SK-N-SH (cell line): ENCODE results near the gene PPP1R8. TPM values are rescaled to one million over a fixed set of nuclear protein-coding genes. Genes with fewer than 3 reads are reported as not detected.

Source experiments
- CTCF ChIA-PET: fragments of 300-600, 350-600 bp; formaldehyde crosslinking; extraction: SDS; loops from one replicate; lab custom pipeline; 2021; lab: Yijun Ruan, JAX
- POLR2A ChIA-PET: fragments of 350-600 bp; sonication (Branson Sonifier 250); formaldehyde crosslinking; extraction: SDS; loops from one replicate; lab custom pipeline; 2020; ENCODE audit warnings: antibody characterized with exemption, inconsistent platforms; lab: Yijun Ruan, JAX
- DNase-seq: peaks from one replicate; pipeline ENCODE4 v3.0.0; 2012
- H2AFZ ChIP-seq: fragments of 200-600 bp; sonication (generic); 2 replicates; pipeline ENCODE4 v1.8.1; 2016; ENCODE audit warnings: antibody characterized with exemption, mild to moderate bottlenecking, low read depth
- H3F3A ChIP-seq: fragments of 200-600 bp; sonication (generic); replicated peaks from 2 replicates; pipeline ENCODE3; 2016; ENCODE audit warnings: antibody characterized with exemption, mild to moderate bottlenecking; ENCODE audit not compliant: insufficient read depth
- H3K27ac ChIP-seq, 2 experiments: fragments of 200-500 bp in 1 of 2; fragments of 200-600 bp in 1 of 2; sonication (Bioruptor generic) in 1 of 2; sonication (generic), shearing (Covaris generic) in 1 of 2; 2 replicates each; pipeline versions ENCODE4 v1.5.1 to v1.6.1; 2014 to 2016; ENCODE audit warnings: low read depth in 2 of 2, inconsistent platforms in 1 of 2, low read length in 1 of 2, mild to moderate bottlenecking in 1 of 2, mixed read lengths in 1 of 2
- H3K27me3 ChIP-seq: fragments of 200-600 bp; sonication (generic), shearing (Covaris generic); 2 replicates; pipeline ENCODE4 v1.6.1; 2016; ENCODE audit warnings: mixed run types; ENCODE audit not compliant: insufficient read depth
- H3K36me3 ChIP-seq, 2 experiments: fragments of 200-500 bp in 1 of 2; fragments of 200-600 bp in 1 of 2; sonication (Bioruptor generic) in 1 of 2; sonication (generic) in 1 of 2; replicated peaks in 1 of 2; 2 replicates each; pipeline versions ENCODE3 to v1.5.1; 2014 to 2016; ENCODE audit warnings: low read length in 1 of 2, mild to moderate bottlenecking in 1 of 2; ENCODE audit not compliant: insufficient read depth in 2 of 2, control insufficient read depth in 1 of 2
- H3K4me1 ChIP-seq, 2 experiments: fragments of 200-500 bp in 1 of 2; fragments of 200-600 bp in 1 of 2; sonication (Bioruptor generic) in 1 of 2; sonication (generic), shearing (Covaris generic) in 1 of 2; 2 replicates each; pipeline versions ENCODE4 v1.5.1 to v1.6.1; 2014 to 2016; ENCODE audit warnings: low read depth in 1 of 2, low read length in 1 of 2, mixed run types in 1 of 2; ENCODE audit not compliant: insufficient read depth in 2 of 2, control insufficient read depth in 1 of 2
- H3K4me2 ChIP-seq: fragments of 200-600 bp; sonication (generic), shearing (Covaris generic); 2 replicates; pipeline ENCODE4 v1.6.1; 2017; ENCODE audit warnings: mixed run types
- H3K4me3 ChIP-seq, 2 experiments: fragments of 200-500 bp in 1 of 2; fragments of 200-600 bp in 1 of 2; sonication (Bioruptor generic) in 1 of 2; sonication (generic), shearing (Covaris generic) in 1 of 2; 2 replicates each; pipeline versions ENCODE4 v1.5.1 to v1.8.1; 2014 to 2016; ENCODE audit warnings: low read depth in 2 of 2, inconsistent platforms in 1 of 2, low read length in 1 of 2, mild to moderate bottlenecking in 1 of 2, mixed read lengths in 1 of 2, moderate library complexity in 1 of 2
- H3K79me2 ChIP-seq: fragments of 200-600 bp; sonication (generic); 2 replicates; pipeline ENCODE4 v1.8.1; 2017; ENCODE audit warnings: mild to moderate bottlenecking; ENCODE audit not compliant: insufficient read depth
- H3K9ac ChIP-seq: fragments of 200-600 bp; sonication (generic); 2 replicates; pipeline ENCODE4 v1.6.1; 2017; ENCODE audit warnings: mixed run types
- H3K9me2 ChIP-seq: fragments of 200-600 bp; sonication (generic); 2 replicates; pipeline ENCODE4 v1.6.1; 2017; ENCODE audit warnings: mixed run types
- H3K9me3 ChIP-seq: fragments of 200-600 bp; sonication (generic); 2 replicates; pipeline ENCODE4 v1.6.1; 2017; ENCODE audit warnings: mixed run types, mild to moderate bottlenecking, moderate library complexity
- H4K20me1 ChIP-seq: fragments of 200-600 bp; sonication (generic); 2 replicates; pipeline ENCODE4 v1.6.1; 2017; ENCODE audit warnings: mild to moderate bottlenecking, mixed run types; ENCODE audit not compliant: insufficient read depth
- CHD2 ChIP-seq: fragments of 150-350 bp; IDR thresholded peaks from 2 replicates; pipeline ENCODE4 v1.6.1; 2018; ENCODE audit warnings: low read length; ENCODE audit not compliant: partially characterized antibody
- ELF1 ChIP-seq: IDR thresholded peaks from 2 replicates; pipeline ENCODE4 v1.4.0; 2012
- EP300 ChIP-seq, 2 experiments: IDR thresholded peaks; 2 replicates each; pipeline versions ENCODE4 v1.4.0 to v1.6.1; 2012; ENCODE audit warnings: borderline replicate concordance in 1 of 2, low read depth in 1 of 2, low read length in 1 of 2
- FOSL2 ChIP-seq: IDR thresholded peaks from 2 replicates; pipeline ENCODE4 v1.4.0; 2012; ENCODE audit warnings: low read depth, mild to moderate bottlenecking, moderate library complexity, borderline replicate concordance
- FOXJ3 ChIP-seq: sonication (generic); formaldehyde crosslinking; IDR thresholded peaks from 2 replicates; pipeline ENCODE4 v1.5.1; 2020; ENCODE audit warnings: mild to moderate bottlenecking, missing genetic modification reagents
- FOXM1 ChIP-seq: IDR thresholded peaks from 2 replicates; pipeline ENCODE4 v1.4.0; 2012; ENCODE audit warnings: low read depth, mild to moderate bottlenecking
- JUND ChIP-seq: IDR thresholded peaks from 2 replicates; pipeline ENCODE4 v1.4.0; 2012
- MEF2A ChIP-seq: IDR thresholded peaks from 2 replicates; pipeline ENCODE4 v1.4.0; 2012; ENCODE audit warnings: low read depth, borderline replicate concordance
- MXI1 ChIP-seq: IDR thresholded peaks from 2 replicates; pipeline ENCODE4 v1.6.1; 2012; ENCODE audit warnings: mild to moderate bottlenecking, low read depth, low read length, improper control_type of control experiment
- NRF1 ChIP-seq: IDR thresholded peaks from 2 replicates; pipeline ENCODE4 v1.6.1; 2012; ENCODE audit warnings: low read depth, mild to moderate bottlenecking, low read length
- RCOR1 ChIP-seq: fragments of 150-350 bp; IDR thresholded peaks from 2 replicates; pipeline ENCODE4 v1.6.1; 2017; ENCODE audit warnings: antibody characterized with exemption, low read length
- TEAD4 ChIP-seq: IDR thresholded peaks from 2 replicates; pipeline ENCODE4 v1.4.0; 2012; ENCODE audit warnings: mild to moderate bottlenecking, borderline replicate concordance; ENCODE audit not compliant: insufficient read depth
- YY1 ChIP-seq: IDR thresholded peaks from 2 replicates; pipeline ENCODE4 v1.4.0; 2012; ENCODE audit warnings: low read depth, mild to moderate bottlenecking
- WGBS: methylation state at CpG from one replicate; pipeline ENCODE4 v1.1.6; 2017; ENCODE audit warnings: low lambda C conversion rate; 5-methylcytosine and 5-hydroxymethylcytosine counted together
- polyA plus RNA-seq, 3 experiments: library from polyadenylated mRNA; depleted of rRNA; stranded (reverse); fragments of >200 nt; gene quantifications; 2 replicates each; pipeline ENCODE4 v1.2.3, GENCODE V29; 2012
- TF ChIP-seq, protein P1 (sequence below): IDR thresholded peaks from 2 replicates; pipeline ENCODE4 v1.6.1; 2012; ENCODE audit warnings: mild to moderate bottlenecking, low read depth, low read length, moderate library complexity
- TF ChIP-seq, protein P2 (sequence below): fragments of 150-350 bp; IDR thresholded peaks from 2 replicates; pipeline ENCODE4 v1.6.1; 2017; ENCODE audit warnings: antibody characterized with exemption, low read length, low read depth, borderline replicate concordance

Gene PPP1R8
- polyA plus RNA-seq, 1 of the 3 experiments (the other 2 are of a cell fraction), result 41.8 TPM

DNA sequence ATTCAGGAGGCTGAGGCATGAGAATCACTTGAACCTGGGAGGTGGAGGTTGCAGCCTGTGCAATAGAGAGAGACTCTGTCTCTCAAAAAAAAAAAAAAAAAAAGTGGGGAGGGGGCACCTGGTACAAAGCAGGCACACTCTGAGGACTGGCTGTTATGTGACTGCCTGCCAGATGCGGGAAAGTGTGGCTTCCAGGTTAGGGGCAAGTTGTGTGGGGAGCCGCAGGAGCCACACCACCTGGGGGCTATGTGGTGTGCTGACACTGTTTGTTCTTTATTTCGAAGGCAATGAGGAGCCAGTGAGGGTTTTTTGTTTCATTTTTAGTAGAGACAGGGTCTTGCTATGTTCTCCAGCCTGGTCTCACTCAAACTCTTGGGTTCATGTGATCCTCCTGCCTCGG lies 47.5 kb downstream of the PPP1R8 start:
- no peak overlapping the region for H3K4me2 ChIP-seq
- no peak for TF ChIP-seq TEAD4
- TF ChIP-seq CHD2, result no peak
- TF ChIP-seq YY1, result no peak
- TF ChIP-seq FOXM1, result no peak
- no peak for TF ChIP-seq ELF1
- no peak for TF ChIP-seq MEF2A
- TF ChIP-seq MXI1, result no peak
- no peak for TF ChIP-seq JUND
- no peak for TF ChIP-seq FOSL2
- no peak for TF ChIP-seq EP300 (IDR thresholded peaks at IDR 0.05; ENCODE audit: borderline replicate concordance in 1 of 2, low read depth in 1 of 2, low read length in 1 of 2)
- TF ChIP-seq FOXJ3 (CRISPR knock-in tag), result no peak
- TF ChIP-seq NRF1, result no peak
- TF ChIP-seq, protein P1, sequence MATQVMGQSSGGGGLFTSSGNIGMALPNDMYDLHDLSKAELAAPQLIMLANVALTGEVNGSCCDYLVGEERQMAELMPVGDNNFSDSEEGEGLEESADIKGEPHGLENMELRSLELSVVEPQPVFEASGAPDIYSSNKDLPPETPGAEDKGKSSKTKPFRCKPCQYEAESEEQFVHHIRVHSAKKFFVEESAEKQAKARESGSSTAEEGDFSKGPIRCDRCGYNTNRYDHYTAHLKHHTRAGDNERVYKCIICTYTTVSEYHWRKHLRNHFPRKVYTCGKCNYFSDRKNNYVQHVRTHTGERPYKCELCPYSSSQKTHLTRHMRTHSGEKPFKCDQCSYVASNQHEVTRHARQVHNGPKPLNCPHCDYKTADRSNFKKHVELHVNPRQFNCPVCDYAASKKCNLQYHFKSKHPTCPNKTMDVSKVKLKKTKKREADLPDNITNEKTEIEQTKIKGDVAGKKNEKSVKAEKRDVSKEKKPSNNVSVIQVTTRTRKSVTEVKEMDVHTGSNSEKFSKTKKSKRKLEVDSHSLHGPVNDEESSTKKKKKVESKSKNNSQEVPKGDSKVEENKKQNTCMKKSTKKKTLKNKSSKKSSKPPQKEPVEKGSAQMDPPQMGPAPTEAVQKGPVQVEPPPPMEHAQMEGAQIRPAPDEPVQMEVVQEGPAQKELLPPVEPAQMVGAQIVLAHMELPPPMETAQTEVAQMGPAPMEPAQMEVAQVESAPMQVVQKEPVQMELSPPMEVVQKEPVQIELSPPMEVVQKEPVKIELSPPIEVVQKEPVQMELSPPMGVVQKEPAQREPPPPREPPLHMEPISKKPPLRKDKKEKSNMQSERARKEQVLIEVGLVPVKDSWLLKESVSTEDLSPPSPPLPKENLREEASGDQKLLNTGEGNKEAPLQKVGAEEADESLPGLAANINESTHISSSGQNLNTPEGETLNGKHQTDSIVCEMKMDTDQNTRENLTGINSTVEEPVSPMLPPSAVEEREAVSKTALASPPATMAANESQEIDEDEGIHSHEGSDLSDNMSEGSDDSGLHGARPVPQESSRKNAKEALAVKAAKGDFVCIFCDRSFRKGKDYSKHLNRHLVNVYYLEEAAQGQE, result no peak
- TF ChIP-seq, protein P2, sequence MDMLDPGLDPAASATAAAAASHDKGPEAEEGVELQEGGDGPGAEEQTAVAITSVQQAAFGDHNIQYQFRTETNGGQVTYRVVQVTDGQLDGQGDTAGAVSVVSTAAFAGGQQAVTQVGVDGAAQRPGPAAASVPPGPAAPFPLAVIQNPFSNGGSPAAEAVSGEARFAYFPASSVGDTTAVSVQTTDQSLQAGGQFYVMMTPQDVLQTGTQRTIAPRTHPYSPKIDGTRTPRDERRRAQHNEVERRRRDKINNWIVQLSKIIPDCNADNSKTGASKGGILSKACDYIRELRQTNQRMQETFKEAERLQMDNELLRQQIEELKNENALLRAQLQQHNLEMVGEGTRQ, result no peak
- no peak for TF ChIP-seq RCOR1
- H3K4me1 ChIP-seq, result peaks cover 0 to 22% of the 10 kb centered on the region in 2 experiments; a peak in 1 of 4 replicates
- no peaks in the 10 kb centered on the region for H3K27me3 ChIP-seq
- no peaks in the 10 kb centered on the region for H4K20me1 ChIP-seq
- CTCF ChIA-PET, result no interaction called here
- POLR2A ChIA-PET, result interaction anchor here (0.6 kb wide), 1 partner anchor 88 kb away, joined by 4 read pairs; no protein-coding TSS in a partner anchor
- H3K9ac ChIP-seq, result no peak overlapping the region
- 93% methylated on average over 4 of the region's 4 CpGs for WGBS
- peaks cover 13% of the 10 kb centered on the region for H3F3A ChIP-seq
- H3K36me3 ChIP-seq, result no peaks in the 10 kb centered on the region
- no peak overlapping the region for H3K4me3 ChIP-seq
- DNase-seq, result no peak
- H2AFZ ChIP-seq, result no peak overlapping the region
- H3K9me2 ChIP-seq, result no peaks in the 10 kb centered on the region
- no peaks in the 10 kb centered on the region for H3K79me2 ChIP-seq
- H3K27ac ChIP-seq, result no peak overlapping the region
- no peaks in the 10 kb centered on the region for H3K9me3 ChIP-seq
